ENCODE data around the gene ZNF670. TPM values are rescaled to one million over a fixed set of nuclear protein-coding genes. Genes with fewer than 3 reads are reported as not detected.

The ZNF670 gene
- total and polyA plus RNA-seq, 2 donors (not counting 1 experiment from before 2014, with no cell fraction given): 0.86 to 4.6 TPM

GRCh38 chr1:247090455-247090854 is 11.8 kb upstream of the ZNF670 start:
- TF ChIP-seq CTCF (IDR thresholded peaks at IDR 0.05) (no peak), EZH2 (IDR thresholded peaks at IDR 0.05; ENCODE audit: borderline replicate concordance, insufficient read depth, low read depth, low read length, poor library complexity, severe bottlenecking) (no peak)
- Mint-ChIP-seq H3K9me3 (ENCODE audit: insufficient read depth) (peaks cover 2% of the 10 kb centered on the region), H3K4me3 (no peak overlapping the region), H3K27me3 (no peaks in the 10 kb centered on the region), H3K27ac (no peak overlapping the region), H3K4me1 (no peaks in the 10 kb centered on the region)
- no peak overlapping the region for H3K9ac ChIP-seq (ENCODE audit: low read length)
- H2AFZ ChIP-seq (ENCODE audit: insufficient read depth, low read depth, low read length, poor library complexity, severe bottlenecking): no peak overlapping the region
- H3K27ac ChIP-seq (ENCODE audit: low read length in 2 of 2): no peak overlapping the region
- intact Hi-C loops (cut with micrococcal nuclease): no loop called here
- no peaks in the 10 kb centered on the region for H4K20me1 ChIP-seq (ENCODE audit: control insufficient read depth, insufficient read depth, low read length, poor library complexity, severe bottlenecking)
- H3K4me2 ChIP-seq (replicated peaks; ENCODE audit: low read depth, low read length, poor library complexity, severe bottlenecking): no peak overlapping the region
- no peaks in the 10 kb centered on the region for H3K4me1 ChIP-seq (ENCODE audit: control insufficient read depth in 2 of 2, insufficient read depth in 2 of 2, low read length in 2 of 2)
- ChIA-PET POLR2A (no interaction called here), CTCF (no interaction called here)
- no peaks in the 10 kb centered on the region for H3K36me3 ChIP-seq (replicated peaks in 1 of 2; ENCODE audit: control extremely low read depth in 1 of 2, control insufficient read depth in 1 of 2, extremely low read depth in 1 of 2, insufficient read depth in 2 of 2, low read length in 1 of 2)
- H3K79me2 ChIP-seq (ENCODE audit: control insufficient read depth, insufficient read depth, low read length): no peaks in the 10 kb centered on the region
- H3K4me3 ChIP-seq (ENCODE audit: control extremely low read depth in 1 of 5, extremely low read depth in 1 of 5, insufficient read depth in 1 of 5, low read depth in 2 of 5, low read length in 4 of 5): no peak overlapping the region
- H3K9me3 ChIP-seq (ENCODE audit: control extremely low read depth in 1 of 3, control insufficient read depth in 2 of 3, insufficient read depth in 1 of 3, low read length in 2 of 3): peaks cover 2 to 13% (median 2%) of the 10 kb centered on the region in 3 donors
- 91% methylated on average over 14 of the region's 14 CpGs for WGBS (ENCODE audit: insufficient coverage)
- ATAC-seq (ENCODE audit: low read depth): no peak
- H3K27me3 ChIP-seq (replicated peaks in 1 of 4; ENCODE audit: control extremely low read depth in 1 of 4, control insufficient read depth in 3 of 4, insufficient read depth in 4 of 4, low read length in 3 of 4): no peaks in the 10 kb centered on the region
- no peak for DNase-seq

- intact Hi-C loops (cut with micrococcal nuclease): no loop called here
- POLR2A ChIA-PET: no interaction called here
- H3K27me3 ChIP-seq (replicated peaks in 1 of 4; ENCODE audit: control extremely low read depth in 1 of 4, control insufficient read depth in 3 of 4, insufficient read depth in 4 of 4, low read length in 3 of 4): no peaks in the 10 kb centered on the region
- Mint-ChIP-seq H3K4me1 (no peaks in the 10 kb centered on the region), H3K9me3 (ENCODE audit: insufficient read depth) (peaks cover 2% of the 10 kb centered on the region), H3K4me3 (no peak overlapping the region), H3K27me3 (peaks cover 4% of the 10 kb centered on the region), H3K27ac (no peak overlapping the region)
- no peaks in the 10 kb centered on the region for H3K79me2 ChIP-seq (ENCODE audit: control insufficient read depth, insufficient read depth, low read length)
- H3K9me3 ChIP-seq (ENCODE audit: control extremely low read depth in 1 of 3, control insufficient read depth in 2 of 3, insufficient read depth in 1 of 3, low read length in 2 of 3): peaks cover 0 to 19% (median 0%) of the 10 kb centered on the region in 3 donors
- no peak overlapping the region for H2AFZ ChIP-seq (ENCODE audit: insufficient read depth, low read depth, low read length, poor library complexity, severe bottlenecking)
- no peak overlapping the region for H3K27ac ChIP-seq (ENCODE audit: low read length in 2 of 2)
- no peak for TF ChIP-seq CTCF (IDR thresholded peaks at IDR 0.05)
- no peak for TF ChIP-seq EZH2 (IDR thresholded peaks at IDR 0.05; ENCODE audit: borderline replicate concordance, insufficient read depth, low read depth, low read length, poor library complexity, severe bottlenecking)
- no peak overlapping the region for H3K4me2 ChIP-seq (replicated peaks; ENCODE audit: low read depth, low read length, poor library complexity, severe bottlenecking)
- no peak for ATAC-seq (ENCODE audit: low read depth)
- H3K4me1 ChIP-seq (ENCODE audit: control insufficient read depth in 2 of 2, insufficient read depth in 2 of 2, low read length in 2 of 2): no peaks in the 10 kb centered on the region
- H3K4me3 ChIP-seq (ENCODE audit: control extremely low read depth in 1 of 5, extremely low read depth in 1 of 5, insufficient read depth in 1 of 5, low read depth in 2 of 5, low read length in 4 of 5): no peak overlapping the region
- H3K36me3 ChIP-seq (replicated peaks in 1 of 2; ENCODE audit: control extremely low read depth in 1 of 2, control insufficient read depth in 1 of 2, extremely low read depth in 1 of 2, insufficient read depth in 2 of 2, low read length in 1 of 2): no peaks in the 10 kb centered on the region
- CTCF ChIA-PET: no interaction called here
- 84% methylated on average over 17 of the region's 17 CpGs for WGBS (ENCODE audit: insufficient coverage)
- H3K9ac ChIP-seq (ENCODE audit: low read length): no peak overlapping the region
- no peak for DNase-seq
- H4K20me1 ChIP-seq (ENCODE audit: control insufficient read depth, insufficient read depth, low read length, poor library complexity, severe bottlenecking): no peaks in the 10 kb centered on the region
These were observed 11.2 kb upstream of the ZNF670 start for GRCh38 chr1:247089616-247090375.
